NCI-H2081 (cell line): Measurements from ENCODE around the gene TAGAP.

ENCODE experiments used
- DNase-seq, 2 experiments: peaks; one replicate each; lab custom pipeline; 2025; lab: John Stamatoyannopoulos, UW

The TAGAP gene

GRCh38 chr6:159044899-159045727, at the start of gene TAGAP:
TAGAP (minus strand) TSS chr6:159044991; CDS start chr6:159044146, 845 bp downstream.
- no peak for DNase-seq

- no peak for DNase-seq
Observed at GRCh38 chr6:159093609-159094443, 49.0 kb upstream of the TAGAP start.

- DNase-seq: no peak
Observed at GRCh38 chr6:159092631-159093030, 47.8 kb upstream of the TAGAP start.

- DNase-seq: no peak
Observed at GRCh38 chr6:159090530-159091480, 46.0 kb upstream of the TAGAP start.

GRCh38 chr6:159089909-159090308, 45.1 kb upstream of the TAGAP start:
- DNase-seq: no peak

GRCh38 chr6:159089443-159089842, 44.7 kb upstream of the TAGAP start:
- no peak for DNase-seq

GRCh38 chr6:159086033-159086618, 41.3 kb upstream of the TAGAP start:
- DNase-seq: no peak

GRCh38 chr6:159085396-159085895, 40.7 kb upstream of the TAGAP start:
- no peak for DNase-seq

GRCh38 chr6:159084493-159085091, 39.8 kb upstream of the TAGAP start:
- DNase-seq: no peak

GRCh38 chr6:159083146-159083545, 38.4 kb upstream of the TAGAP start:
- no peak for DNase-seq

- no peak for DNase-seq
Observed at GRCh38 chr6:159082039-159082815, 37.4 kb upstream of the TAGAP start.

GRCh38 chr6:159080217-159080976, 35.6 kb upstream of the TAGAP start:
- no peak for DNase-seq

GRCh38 chr6:159079367-159079766, 34.6 kb upstream of the TAGAP start:
- no peak for DNase-seq

- DNase-seq: no peak
Observed at GRCh38 chr6:159077123-159077522, 32.3 kb upstream of the TAGAP start.

GRCh38 chr6:159075506-159076228, 30.9 kb upstream of the TAGAP start:
- no peak for DNase-seq

- no peak for DNase-seq
Observed at GRCh38 chr6:159074876-159075275, 30.1 kb upstream of the TAGAP start.

- peak in 1 of 2 experiments; percentile 2 for DNase-seq
Observed at GRCh38 chr6:159074120-159074684, 29.4 kb upstream of the TAGAP start.
